ENCODE results near the gene FRMD3. TPM values are rescaled to one million over a fixed set of nuclear protein-coding genes. Genes with fewer than 3 reads are reported as not detected.

Gene FRMD3
- total RNA-seq, 4 donors from 2014 or later: 2.2 to 5.8 (median 4.4) TPM

DNA sequence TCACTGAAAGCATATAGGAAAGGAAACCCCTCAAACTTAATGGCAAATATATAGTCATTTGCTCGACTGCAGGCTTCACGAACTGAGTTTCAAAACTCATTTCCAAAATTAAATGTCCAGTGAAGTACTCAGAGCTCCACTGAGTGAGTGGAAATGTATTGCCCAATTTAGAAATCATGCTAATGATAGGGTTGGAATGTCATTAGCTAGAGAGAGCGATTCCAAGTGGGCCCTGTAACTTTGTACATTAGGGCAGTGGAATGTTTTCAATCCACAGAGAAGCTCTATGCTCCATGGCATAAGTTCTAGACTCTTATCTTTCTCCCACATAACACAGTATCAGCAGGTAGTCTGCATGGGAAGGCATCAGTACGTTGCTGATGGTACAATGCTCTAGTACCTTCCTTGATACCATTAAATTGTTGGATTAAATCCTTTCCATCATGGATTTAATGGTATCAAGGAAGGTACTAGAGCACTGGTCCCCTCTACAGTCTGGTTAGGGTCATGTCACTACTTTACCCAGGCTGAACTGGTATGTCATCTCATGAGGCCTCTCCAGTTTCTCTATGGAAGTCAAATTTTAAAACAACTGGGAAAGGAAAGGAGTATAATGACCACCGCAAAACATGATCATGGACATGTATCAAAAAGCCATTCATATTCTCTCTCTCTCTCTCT is 292.1 kb downstream of the FRMD3 start:
- WGBS, 2 donors: 81 to 92% methylated on average over 5 of the region's 5 CpGs
- no peak for DNase-seq (ENCODE audit: low spot score in 2 of 2)
- TF ChIP-seq POLR2A (IDR thresholded peaks at IDR 0.05): no peak
- TF ChIP-seq, protein P1, sequence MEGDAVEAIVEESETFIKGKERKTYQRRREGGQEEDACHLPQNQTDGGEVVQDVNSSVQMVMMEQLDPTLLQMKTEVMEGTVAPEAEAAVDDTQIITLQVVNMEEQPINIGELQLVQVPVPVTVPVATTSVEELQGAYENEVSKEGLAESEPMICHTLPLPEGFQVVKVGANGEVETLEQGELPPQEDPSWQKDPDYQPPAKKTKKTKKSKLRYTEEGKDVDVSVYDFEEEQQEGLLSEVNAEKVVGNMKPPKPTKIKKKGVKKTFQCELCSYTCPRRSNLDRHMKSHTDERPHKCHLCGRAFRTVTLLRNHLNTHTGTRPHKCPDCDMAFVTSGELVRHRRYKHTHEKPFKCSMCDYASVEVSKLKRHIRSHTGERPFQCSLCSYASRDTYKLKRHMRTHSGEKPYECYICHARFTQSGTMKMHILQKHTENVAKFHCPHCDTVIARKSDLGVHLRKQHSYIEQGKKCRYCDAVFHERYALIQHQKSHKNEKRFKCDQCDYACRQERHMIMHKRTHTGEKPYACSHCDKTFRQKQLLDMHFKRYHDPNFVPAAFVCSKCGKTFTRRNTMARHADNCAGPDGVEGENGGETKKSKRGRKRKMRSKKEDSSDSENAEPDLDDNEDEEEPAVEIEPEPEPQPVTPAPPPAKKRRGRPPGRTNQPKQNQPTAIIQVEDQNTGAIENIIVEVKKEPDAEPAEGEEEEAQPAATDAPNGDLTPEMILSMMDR (IDR thresholded peaks at IDR 0.05): no peak

DNA sequence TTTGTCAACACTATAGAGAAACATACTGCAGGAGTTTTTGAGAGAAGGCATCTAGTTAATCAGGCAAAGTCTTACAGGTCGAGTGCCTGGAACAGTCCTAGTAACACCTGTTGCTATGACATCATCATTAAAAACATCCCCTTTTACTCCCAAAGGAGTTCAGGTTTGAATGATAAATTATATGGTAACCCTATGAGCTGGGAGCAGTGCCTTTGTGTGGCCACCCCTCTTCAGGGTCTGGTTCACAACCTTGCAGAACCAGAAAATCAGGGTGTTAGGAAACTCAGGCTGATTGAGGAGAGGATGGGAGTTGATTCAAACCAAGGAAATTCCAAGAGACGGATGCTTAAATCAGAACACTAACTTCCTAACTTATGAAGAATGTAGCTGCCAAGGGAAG is 296.1 kb downstream of the FRMD3 start:
- H3K4me3 ChIP-seq (ENCODE audit: low read depth, poor library complexity, severe bottlenecking): no peak overlapping the region
- DNase-seq (ENCODE audit: low spot score in 2 of 2): no peak
- 49 to 62% methylated on average over 2 of the region's 2 CpGs for WGBS, 2 donors
- no peak for TF ChIP-seq POLR2A (IDR thresholded peaks at IDR 0.05)
- TF ChIP-seq, protein P1 (IDR thresholded peaks at IDR 0.05): no peak
- intact Hi-C loops (cut with DNase I; ENCODE audit: low total_unique reads): no loop called here

More for the DNA sequence above, 292.1 kb downstream of the FRMD3 start:
- H3K4me3 ChIP-seq (ENCODE audit: low read depth, poor library complexity, severe bottlenecking): no peak overlapping the region
- intact Hi-C loops (cut with DNase I; ENCODE audit: low total_unique reads): no loop called here

DNA sequence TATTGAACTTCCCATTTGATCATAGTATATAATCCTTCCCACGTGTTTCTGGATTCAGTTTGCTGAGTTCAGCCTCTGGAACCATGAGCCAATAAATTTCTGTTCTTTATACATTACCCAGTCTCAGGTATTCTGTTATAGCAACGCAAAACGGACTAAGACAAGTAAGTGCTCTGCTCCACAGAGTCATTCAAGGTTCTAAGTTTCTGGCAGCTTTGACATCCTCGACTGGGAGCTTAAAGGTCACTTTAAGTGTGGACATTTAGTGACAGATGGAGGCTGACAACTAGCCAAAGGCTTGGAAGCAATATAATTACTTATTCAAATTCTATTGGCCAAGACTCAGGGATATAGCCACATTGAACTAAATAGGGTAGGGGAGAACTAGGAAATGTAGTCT is 297.5 kb downstream of the FRMD3 start:
- no peak for TF ChIP-seq POLR2A (IDR thresholded peaks at IDR 0.05)
- TF ChIP-seq, protein P1 (IDR thresholded peaks at IDR 0.05): no peak
- no peak overlapping the region for H3K4me3 ChIP-seq (ENCODE audit: low read depth, poor library complexity, severe bottlenecking)
- 64 to 88% methylated on average over 4 of the region's 4 CpGs for WGBS, 2 donors
- intact Hi-C loops (cut with DNase I; ENCODE audit: low total_unique reads): no loop called here
- DNase-seq (ENCODE audit: low spot score in 2 of 2): no peak

DNA sequence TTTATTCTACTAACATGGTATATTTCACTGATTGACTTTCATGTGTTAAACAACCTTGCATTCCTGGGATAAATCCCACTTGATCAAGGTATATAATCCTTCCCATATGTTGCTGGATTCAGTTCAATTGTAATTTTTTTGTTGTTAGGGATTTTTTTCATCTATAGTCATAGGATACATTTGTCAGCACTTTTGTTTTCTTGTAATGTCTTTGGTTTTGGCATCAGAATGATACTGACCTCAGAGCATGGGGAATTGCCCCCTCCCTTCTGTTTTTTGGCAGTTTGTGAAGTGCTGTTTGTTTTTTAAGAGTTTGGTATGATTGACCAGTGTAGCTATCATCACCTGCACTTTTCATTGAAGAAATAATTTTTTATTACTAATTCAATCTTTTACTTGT is 298.5 kb downstream of the FRMD3 start:
- TF ChIP-seq POLR2A (IDR thresholded peaks at IDR 0.05): no peak
- TF ChIP-seq, protein P1 (IDR thresholded peaks at IDR 0.05): no peak
- DNase-seq (ENCODE audit: low spot score in 2 of 2): no peak
- intact Hi-C loops (cut with DNase I; ENCODE audit: low total_unique reads): no loop called here
- no peak overlapping the region for H3K4me3 ChIP-seq (ENCODE audit: low read depth, poor library complexity, severe bottlenecking)

DNA sequence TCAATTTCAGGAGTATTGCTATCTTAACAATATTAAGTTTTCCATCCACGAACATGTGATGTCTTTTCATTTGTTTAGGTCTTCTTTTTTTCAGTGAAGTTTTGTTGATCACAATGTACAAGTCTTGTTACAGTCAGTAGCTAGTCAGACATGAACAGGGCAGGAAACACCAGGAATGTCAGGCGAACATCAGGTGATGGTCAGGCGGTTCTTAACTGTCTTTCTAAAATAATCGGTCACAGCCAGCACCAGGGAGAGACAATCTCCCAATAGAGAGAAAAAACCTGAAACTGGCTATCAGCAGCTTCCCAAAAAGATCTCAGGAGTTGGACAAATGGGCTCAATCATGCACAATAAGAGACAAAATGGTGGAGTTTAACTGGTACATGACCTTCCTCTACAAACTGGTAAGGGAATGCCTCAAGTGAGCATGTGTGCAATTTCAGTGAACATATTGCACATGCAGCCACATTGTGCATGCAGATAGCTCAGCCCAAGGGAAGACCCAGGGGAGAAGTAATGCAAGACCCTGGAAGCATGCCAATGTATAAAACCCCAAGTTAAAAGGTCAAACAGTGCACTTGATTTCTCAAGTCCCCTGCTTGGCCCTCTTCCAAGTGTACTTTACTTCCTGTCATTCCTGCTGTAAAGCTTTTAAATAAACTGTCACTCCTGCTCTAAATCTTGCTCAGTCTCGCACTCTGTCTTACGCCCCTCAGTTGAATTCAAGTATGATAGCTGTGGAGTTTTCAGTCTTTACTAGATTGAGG is 299.1 kb downstream of the FRMD3 start:
- TF ChIP-seq, protein P1 (IDR thresholded peaks at IDR 0.05): no peak
- TF ChIP-seq POLR2A (IDR thresholded peaks at IDR 0.05): no peak
- no peak overlapping the region for H3K4me3 ChIP-seq (ENCODE audit: low read depth, poor library complexity, severe bottlenecking)
- peak in 1 of 2 donors; percentile 29 for DNase-seq (ENCODE audit: low spot score in 2 of 2)
- intact Hi-C loops (cut with DNase I; ENCODE audit: low total_unique reads): no loop called here
- 80 to 81% methylated on average over 6 of the region's 6 CpGs for WGBS, 2 donors

All from lower leg skin (tissue), 4 donors.